ENCODE measurements around the gene LHX6. TPM values are rescaled to one million over a fixed set of nuclear protein-coding genes. Genes with fewer than 3 reads are reported as not detected.

Gene LHX6
- total and polyA plus RNA-seq, 2 of the 4 experiments (the other 2 are of a cell fraction) = under 0.01 to 0.05 TPM

- in situ Hi-C loops (cut with MboI; ENCODE audit: low sequenced_read_pairs) (no loop called here), dilution Hi-C loops (cut with HindIII; ENCODE audit: low sequenced_read_pairs, unreplicated experiment) (no loop called here), intact Hi-C loops (cut with micrococcal nuclease) (no loop called here)
- Histone ChIP-seq H3K79me1 (ENCODE audit: low read depth in 1 of 2, low read length in 2 of 2) (no peaks in the 10 kb centered on the region; a peak in 1 of 4 replicates), H3K27ac (ENCODE audit: insufficient read depth, low read length) (no peak overlapping the region), H4K5ac (ENCODE audit: low read depth, low read length) (no peak overlapping the region), H3K4me2 (ENCODE audit: low read depth, low read length) (no peak overlapping the region), H2BK5ac (ENCODE audit: low read depth, low read length, poor library complexity, severe bottlenecking) (no peak overlapping the region), H3K4me1 (ENCODE audit: control insufficient read depth, insufficient read depth, low read length) (no peaks in the 10 kb centered on the region), H3K27me3 (ENCODE audit: control insufficient read depth, insufficient read depth, low read length) (peaks cover 21% of the 10 kb centered on the region), H3K18ac (ENCODE audit: low read depth, low read length) (no peak overlapping the region), H4K20me1 (ENCODE audit: insufficient read depth, low read length) (no peaks in the 10 kb centered on the region), H2AFZ (replicated peaks; ENCODE audit: low read length, poor library complexity) (no peak overlapping the region), H3K14ac (replicated peaks; ENCODE audit: low read depth, low read length) (no peak overlapping the region), H2AK5ac (ENCODE audit: low read depth, low read length) (no peak overlapping the region), H4K91ac (ENCODE audit: insufficient read depth, low read depth, low read length) (no peak overlapping the region), H2BK120ac (ENCODE audit: low read depth, low read length) (no peak overlapping the region), H3K9me3 (ENCODE audit: control insufficient read depth, insufficient read depth, low read length) (no peaks in the 10 kb centered on the region), H3K4ac (ENCODE audit: low read depth, low read length) (no peak overlapping the region), H2BK20ac (ENCODE audit: low read depth, low read length) (no peak overlapping the region), H3K23ac (ENCODE audit: low read depth, low read length) (no peak overlapping the region), H3K4me3 (ENCODE audit: insufficient read depth, low read depth, low read length) (no peak overlapping the region), H3K9ac (ENCODE audit: low read depth, low read length) (no peak overlapping the region), H3K56ac (ENCODE audit: extremely low read depth, insufficient read depth, low read length) (no peak overlapping the region), H2AK9ac (replicated peaks; ENCODE audit: low read depth, low read length, poor library complexity) (no peak overlapping the region), H3K9me1 (ENCODE audit: insufficient read depth, low read length) (no peaks in the 10 kb centered on the region; the same call in 1 of the 2 replicates), H3K36me3 (ENCODE audit: control insufficient read depth, insufficient read depth, low read length) (peaks cover 11% of the 10 kb centered on the region), H2BK15ac (ENCODE audit: low read depth, low read length) (no peak overlapping the region), H4K8ac (ENCODE audit: low read depth in 2 of 2, low read length in 2 of 2) (no peak overlapping the region)
- CTCF ChIA-PET = interaction anchor here (0.5 kb wide), 1 partner anchor 147 kb away, joined by 3 read pairs; no protein-coding TSS in a partner anchor
- BruUV-seq (replicated peaks) = no TSS peak
- 85% methylated on average over 9 of the region's 10 CpGs; no CpG with 5 or more reads in 1 of the 2 experiments for WGBS, 2 experiments (ENCODE audit: extremely low coverage in 2 of 2, insufficient read length in 1 of 2)
- TF ChIP-seq MXI1 (IDR thresholded peaks at IDR 0.05; ENCODE audit: borderline replicate concordance, low read depth, low read length) = no peak
- no peak for TF ChIP-seq RAD21 (IDR thresholded peaks at IDR 0.05; ENCODE audit: low read length)
- no peak for TF ChIP-seq BHLHE40 (IDR thresholded peaks at IDR 0.05; ENCODE audit: low read depth, low read length)
- no peak for TF ChIP-seq NFE2L2 (IDR thresholded peaks at IDR 0.05; ENCODE audit: low read depth, low read length)
- TF ChIP-seq RFX5 (IDR thresholded peaks at IDR 0.05; ENCODE audit: low read depth, low read length) = no peak
- TF ChIP-seq SMC3 (IDR thresholded peaks at IDR 0.05; ENCODE audit: low read depth, low read length) = no peak
- TF ChIP-seq ELK1 (IDR thresholded peaks at IDR 0.05; ENCODE audit: borderline replicate concordance, low read depth, low read length) = no peak
- TF ChIP-seq CTCF (conservative IDR thresholded peaks at IDR 0.05; ENCODE audit: low read depth, low read length) = no peak
- no peak for TF ChIP-seq POLR2A (IDR thresholded peaks at IDR 0.05; ENCODE audit: low read depth, low read length)
- TF ChIP-seq USF2 (IDR thresholded peaks at IDR 0.05; ENCODE audit: low read depth, low read length) = no peak
- TF ChIP-seq CEBPB (IDR thresholded peaks at IDR 0.05; ENCODE audit: low read depth, low read length) = no peak
- no peak for TF ChIP-seq FOS (IDR thresholded peaks at IDR 0.05; ENCODE audit: low read depth, low read length)
- no peak for TF ChIP-seq RCOR1 (IDR thresholded peaks at IDR 0.05; ENCODE audit: insufficient replicate concordance, low read length)
- no peak for TF ChIP-seq MAFK (IDR thresholded peaks at IDR 0.05; ENCODE audit: low read depth, low read length)
- DNase-seq (peak; percentile 30), ATAC-seq (ENCODE audit: low read depth) (no peak)
- POLR2A ChIA-PET (ENCODE audit: unreplicated experiment) = no interaction called here
Measured at GRCh38 chr9:122236681-122237080, 7.9 kb upstream of the LHX6 start.
